ENCODE results near the gene PTPRT.
"Not testable (repeated sequence)": the region's sequence is repeated elsewhere in the genome, so short reads cannot be mapped to it uniquely, and the experiment has no call there.

Gene PTPRT

GRCh38 chr20:42281801-42282200, 907.9 kb downstream of the PTPRT start:
- DNase-seq (ENCODE audit: low read depth) = no peak

GRCh38 chr20:42276718-42277602, 912.7 kb downstream of the PTPRT start:
- no peak for DNase-seq (ENCODE audit: low read depth)

GRCh38 chr20:42274986-42275385, 914.7 kb downstream of the PTPRT start:
- no peak for DNase-seq (ENCODE audit: low read depth)

- DNase-seq (ENCODE audit: low read depth) = no peak
These were observed 917.2 kb downstream of the PTPRT start for GRCh38 chr20:42272516-42272915.

GRCh38 chr20:42270539-42270938, 919.2 kb downstream of the PTPRT start:
- DNase-seq (ENCODE audit: low read depth) = no peak

GRCh38 chr20:42267793-42268384, 921.8 kb downstream of the PTPRT start:
- DNase-seq (ENCODE audit: low read depth) = no peak

- no peak for DNase-seq (ENCODE audit: low read depth)
These were observed 927.9 kb downstream of the PTPRT start for GRCh38 chr20:42261766-42262270.

DNA sequence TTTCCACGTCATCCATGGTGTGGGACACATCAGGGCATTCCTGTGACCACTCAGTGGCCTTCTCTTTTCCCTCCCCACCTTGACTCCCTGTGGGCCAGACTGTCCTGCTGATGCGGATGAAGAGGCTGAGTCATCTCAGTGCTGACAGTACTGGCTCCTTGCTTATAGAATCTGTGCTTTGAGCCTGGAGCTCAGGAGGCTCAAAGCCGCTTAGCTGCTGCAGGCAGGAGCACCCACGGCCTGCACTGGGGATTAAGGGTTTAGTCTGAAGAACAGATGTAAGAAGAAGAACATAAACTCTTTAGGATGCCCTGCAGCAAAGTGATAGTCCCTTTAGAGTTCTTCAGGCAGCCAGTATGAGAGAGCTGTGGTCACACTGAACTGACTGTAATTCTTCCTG, 929.5 kb downstream of the PTPRT start:
- no peak for DNase-seq (ENCODE audit: low read depth)

DNA sequence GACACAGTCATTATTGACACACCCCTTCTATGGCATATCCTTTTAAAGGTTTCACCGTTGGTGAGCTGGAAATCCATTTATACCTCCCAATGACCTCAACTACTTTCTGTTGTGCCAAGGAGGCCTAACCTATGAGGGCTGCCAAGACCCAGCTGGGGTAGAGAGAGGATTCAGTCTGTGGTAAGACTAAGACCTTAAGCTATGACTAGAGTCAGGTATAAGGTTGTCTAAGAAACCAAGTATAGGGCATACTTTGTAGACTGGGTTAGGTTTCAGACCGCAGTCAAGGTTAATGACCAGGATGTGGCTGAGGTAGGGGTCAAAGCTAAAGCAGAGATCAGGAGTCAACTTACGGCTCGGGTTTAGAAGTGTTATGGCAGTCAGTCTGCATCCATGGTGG, 930.3 kb downstream of the PTPRT start:
- DNase-seq (ENCODE audit: low read depth) = no peak

- DNase-seq (ENCODE audit: low read depth) = no peak
These were observed 931.0 kb downstream of the PTPRT start for GRCh38 chr20:42258564-42259302.

DNA sequence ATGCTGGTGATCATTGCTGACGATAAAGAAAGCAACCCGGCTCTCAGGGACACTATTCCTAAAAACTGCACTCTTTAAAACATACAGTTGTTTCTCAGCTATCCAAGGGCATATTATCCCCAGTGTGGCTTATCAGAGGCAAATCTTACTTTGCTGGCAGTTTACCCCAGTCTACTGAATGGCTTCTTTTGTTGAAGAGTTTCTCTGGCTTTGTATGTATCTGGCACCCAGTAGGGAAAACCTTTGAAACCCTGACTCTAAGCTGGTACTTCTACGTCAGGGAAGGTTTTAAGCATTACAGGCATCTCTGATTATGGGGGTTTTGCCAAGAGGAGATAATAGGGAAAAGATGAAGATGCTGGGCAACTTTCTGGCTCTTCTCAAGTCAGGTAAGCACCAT, 933.9 kb downstream of the PTPRT start:
- DNase-seq (ENCODE audit: low read depth) = no peak

- no peak for DNase-seq (ENCODE audit: low read depth)
These were observed 935.0 kb downstream of the PTPRT start for GRCh38 chr20:42254673-42255072.

- no peak for DNase-seq (ENCODE audit: low read depth)
These were observed 937.6 kb downstream of the PTPRT start for GRCh38 chr20:42252116-42252515.

GRCh38 chr20:42218621-42219374, 970.9 kb downstream of the PTPRT start:
- no peak for DNase-seq (ENCODE audit: low read depth)

DNA sequence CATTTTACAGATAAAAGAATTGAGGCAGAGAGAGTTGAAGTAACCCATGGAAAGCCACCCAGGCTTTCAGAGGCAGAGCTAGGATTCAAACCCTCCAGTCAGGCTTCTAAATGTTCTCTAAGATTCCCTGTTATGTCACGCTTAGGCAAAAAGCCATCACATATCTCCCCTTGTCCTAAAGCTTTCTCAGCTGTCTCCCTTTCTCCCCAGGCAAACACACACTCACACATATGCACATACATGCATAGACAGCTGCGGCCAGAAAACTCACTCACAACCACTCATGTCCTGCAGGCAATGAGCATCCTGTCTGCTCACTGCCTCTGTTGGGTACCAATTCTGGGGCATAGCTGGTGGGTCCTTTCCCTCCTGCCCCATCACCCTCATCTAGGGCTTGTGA, 975.6 kb downstream of the PTPRT start:
- DNase-seq (ENCODE audit: low read depth) = no peak

DNA sequence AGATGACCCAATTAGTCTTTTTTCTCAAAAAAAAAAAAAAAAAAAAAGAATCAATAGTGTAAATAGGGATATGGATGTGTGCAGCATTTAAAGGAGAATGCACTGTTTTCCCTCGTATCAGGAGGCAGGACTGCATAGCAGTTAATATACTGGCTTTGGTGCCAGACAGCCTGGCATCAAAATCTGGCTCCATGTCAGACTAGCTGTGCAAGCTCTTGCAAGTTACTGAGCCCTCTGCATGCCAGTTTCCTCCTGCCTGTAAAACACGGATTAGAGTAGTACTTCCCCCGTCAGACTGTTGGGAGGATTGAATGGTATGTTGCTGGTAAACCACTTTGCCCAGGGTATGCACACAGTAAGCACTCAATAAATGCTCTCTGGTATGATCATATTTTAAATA, 977.3 kb downstream of the PTPRT start:
- no peak for DNase-seq (ENCODE audit: low read depth)

- not testable (repeated sequence) for DNase-seq (ENCODE audit: low read depth)
These were observed 983.1 kb downstream of the PTPRT start for GRCh38 chr20:42206557-42206956.

GRCh38 chr20:42204109-42204660, 985.5 kb downstream of the PTPRT start:
- DNase-seq (ENCODE audit: low read depth) = no peak

DNA sequence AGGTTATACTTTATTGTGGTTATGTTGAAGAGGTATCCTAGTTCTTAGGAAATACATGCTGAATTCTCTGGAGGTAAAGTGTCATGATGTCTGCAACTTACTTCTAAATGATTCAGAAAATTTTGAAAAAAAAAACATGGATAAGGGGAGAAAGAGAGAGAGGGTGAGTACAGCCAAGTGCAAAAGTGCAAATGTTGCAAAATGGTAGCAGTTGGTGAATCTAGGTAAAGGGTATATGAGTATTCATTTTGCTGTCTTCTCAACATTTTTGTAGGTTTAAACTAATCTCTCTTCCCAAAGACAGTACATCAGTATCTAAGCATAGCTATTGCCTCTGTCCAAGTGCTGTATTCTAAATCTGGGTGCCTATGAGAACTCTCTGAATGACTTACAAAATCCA, 992.1 kb downstream of the PTPRT start:
- no peak for DNase-seq (ENCODE audit: low read depth)

GRCh38 chr20:42193119-42193518, 996.6 kb downstream of the PTPRT start:
- DNase-seq (ENCODE audit: low read depth) = no peak

- no peak for DNase-seq (ENCODE audit: low read depth)
These were observed 997.4 kb downstream of the PTPRT start for GRCh38 chr20:42192321-42192720.

Data from GM04504 (cell line).